Measurements from ENCODE around the gene ACTR1B. TPM values are rescaled to one million over a fixed set of nuclear protein-coding genes. Genes with fewer than 3 reads are reported as not detected.

ACTR1B gene
- total RNA-seq, 1 donor from 2014 or later = 42.9 TPM

DNA sequence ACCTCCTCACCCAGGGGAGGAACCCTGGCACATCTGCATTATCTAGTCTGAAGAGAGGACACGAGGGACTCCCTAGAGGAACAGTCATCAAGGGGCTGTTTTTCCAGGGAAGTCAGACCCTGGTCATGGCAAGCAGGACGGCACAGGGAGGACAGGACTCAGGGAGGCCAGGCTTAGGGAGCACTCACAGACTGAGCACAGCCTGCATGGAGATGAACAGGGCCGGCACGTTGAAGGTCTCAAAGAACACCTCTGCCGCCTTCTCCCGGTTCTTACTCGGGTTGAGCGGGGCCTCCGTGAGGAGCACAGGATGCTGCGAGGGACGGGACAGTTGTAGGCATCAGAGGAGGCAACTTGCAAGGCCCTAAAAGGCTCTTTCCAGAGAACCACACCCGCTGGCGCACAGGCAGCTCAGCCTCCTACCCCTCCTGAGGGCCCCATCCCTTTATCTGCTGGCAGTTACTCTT lies 5.1 kb downstream of the ACTR1B start:
- Mint-ChIP-seq H3K9me3 (peaks cover 13% of the 10 kb centered on the region), H3K4me1 (peaks cover 20% of the 10 kb centered on the region), H3K27me3 (ENCODE audit: insufficient read depth, low read depth) (peaks cover 3% of the 10 kb centered on the region), H3K4me3 (no peak overlapping the region), H3K36me3 (peaks cover 21% of the 10 kb centered on the region), H3K27ac (no peak overlapping the region)
- DNase-seq (ENCODE audit: low spot score) = no peak
- Histone ChIP-seq H3K4me3 (no peak overlapping the region), H3K27me3 (no peaks in the 10 kb centered on the region), H3K9ac (no peak overlapping the region), H3K9me3 (ENCODE audit: low read depth) (no peaks in the 10 kb centered on the region), H3K27ac (no peak overlapping the region), H3K4me1 (peaks cover 17% of the 10 kb centered on the region), H2AFZ (replicated peaks) (no peak overlapping the region), H3K4me2 (no peak overlapping the region), H3K79me2 (ENCODE audit: low read depth) (peaks cover 29% of the 10 kb centered on the region), H3K36me3 (peaks cover 2% of the 10 kb centered on the region), H3F3A (ENCODE audit: low read depth) (peaks cover 17% of the 10 kb centered on the region), H4K20me1 (ENCODE audit: low read depth) (peaks cover 34% of the 10 kb centered on the region)
- TF ChIP-seq, protein P1, sequence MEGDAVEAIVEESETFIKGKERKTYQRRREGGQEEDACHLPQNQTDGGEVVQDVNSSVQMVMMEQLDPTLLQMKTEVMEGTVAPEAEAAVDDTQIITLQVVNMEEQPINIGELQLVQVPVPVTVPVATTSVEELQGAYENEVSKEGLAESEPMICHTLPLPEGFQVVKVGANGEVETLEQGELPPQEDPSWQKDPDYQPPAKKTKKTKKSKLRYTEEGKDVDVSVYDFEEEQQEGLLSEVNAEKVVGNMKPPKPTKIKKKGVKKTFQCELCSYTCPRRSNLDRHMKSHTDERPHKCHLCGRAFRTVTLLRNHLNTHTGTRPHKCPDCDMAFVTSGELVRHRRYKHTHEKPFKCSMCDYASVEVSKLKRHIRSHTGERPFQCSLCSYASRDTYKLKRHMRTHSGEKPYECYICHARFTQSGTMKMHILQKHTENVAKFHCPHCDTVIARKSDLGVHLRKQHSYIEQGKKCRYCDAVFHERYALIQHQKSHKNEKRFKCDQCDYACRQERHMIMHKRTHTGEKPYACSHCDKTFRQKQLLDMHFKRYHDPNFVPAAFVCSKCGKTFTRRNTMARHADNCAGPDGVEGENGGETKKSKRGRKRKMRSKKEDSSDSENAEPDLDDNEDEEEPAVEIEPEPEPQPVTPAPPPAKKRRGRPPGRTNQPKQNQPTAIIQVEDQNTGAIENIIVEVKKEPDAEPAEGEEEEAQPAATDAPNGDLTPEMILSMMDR (IDR thresholded peaks at IDR 0.05) = no peak
- TF ChIP-seq EZH2phosphoT487 (IDR thresholded peaks at IDR 0.05) (no peak), EZH2 (IDR thresholded peaks at IDR 0.05) (no peak)

DNA sequence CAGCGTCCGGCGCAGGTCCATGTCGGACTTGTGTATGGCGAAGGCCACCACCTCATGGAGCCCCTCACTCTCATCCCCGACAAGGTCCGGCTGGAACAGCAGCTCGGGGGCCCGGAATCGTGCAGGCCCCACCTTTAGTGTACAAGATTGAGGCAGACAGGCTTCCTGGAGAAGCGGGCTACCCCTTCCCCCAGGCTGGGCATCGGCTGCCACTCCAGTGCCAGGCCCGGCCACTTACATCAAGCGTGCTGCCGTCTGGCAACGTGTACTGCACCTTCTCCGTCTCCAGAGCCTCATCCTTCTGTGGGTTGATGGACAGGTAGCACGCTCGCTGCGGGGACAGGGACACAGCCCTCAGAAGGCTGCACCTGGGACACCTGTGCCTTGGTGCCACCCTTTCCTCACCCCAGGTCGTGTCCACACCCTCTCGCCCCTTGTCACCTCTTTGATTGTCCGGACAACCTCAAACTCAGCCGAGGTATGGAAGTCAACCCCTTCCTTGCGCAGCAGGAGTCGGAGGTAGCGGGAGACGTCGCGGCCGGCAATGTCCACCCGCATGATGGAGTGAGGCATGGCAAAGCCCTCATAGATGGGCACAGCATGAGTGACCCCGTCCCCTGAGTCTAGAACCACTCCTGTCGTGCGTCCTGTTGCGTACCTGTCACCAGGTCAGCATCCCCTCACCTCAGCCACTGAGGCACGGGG lies 5.7 kb downstream of the ACTR1B start:
- H3K27me3 Mint-ChIP-seq (ENCODE audit: insufficient read depth, low read depth) = peaks cover 4% of the 10 kb centered on the region
- H3K4me3 Mint-ChIP-seq = no peak overlapping the region
- no peak for DNase-seq (ENCODE audit: low spot score)
- peaks cover 20% of the 10 kb centered on the region for H3K4me1 Mint-ChIP-seq
- Histone ChIP-seq H3K27ac (no peak overlapping the region), H3K36me3 (peaks cover 2% of the 10 kb centered on the region), H3K9ac (no peak overlapping the region), H4K20me1 (ENCODE audit: low read depth) (peaks cover 32% of the 10 kb centered on the region), H3K4me1 (peaks cover 17% of the 10 kb centered on the region), H2AFZ (replicated peaks) (no peak overlapping the region), H3K4me2 (no peak overlapping the region), H3K27me3 (no peaks in the 10 kb centered on the region), H3K9me3 (ENCODE audit: low read depth) (no peaks in the 10 kb centered on the region), H3K4me3 (no peak overlapping the region), H3K79me2 (ENCODE audit: low read depth) (peaks cover 28% of the 10 kb centered on the region), H3F3A (ENCODE audit: low read depth) (peaks cover 13% of the 10 kb centered on the region)
- peaks cover 26% of the 10 kb centered on the region for H3K36me3 Mint-ChIP-seq
- H3K9me3 Mint-ChIP-seq = peaks cover 17% of the 10 kb centered on the region
- TF ChIP-seq EZH2phosphoT487 (IDR thresholded peaks at IDR 0.05) (no peak), EZH2 (IDR thresholded peaks at IDR 0.05) (no peak)
- TF ChIP-seq, protein P1 (IDR thresholded peaks at IDR 0.05) = no peak
- no peak overlapping the region for H3K27ac Mint-ChIP-seq

DNA sequence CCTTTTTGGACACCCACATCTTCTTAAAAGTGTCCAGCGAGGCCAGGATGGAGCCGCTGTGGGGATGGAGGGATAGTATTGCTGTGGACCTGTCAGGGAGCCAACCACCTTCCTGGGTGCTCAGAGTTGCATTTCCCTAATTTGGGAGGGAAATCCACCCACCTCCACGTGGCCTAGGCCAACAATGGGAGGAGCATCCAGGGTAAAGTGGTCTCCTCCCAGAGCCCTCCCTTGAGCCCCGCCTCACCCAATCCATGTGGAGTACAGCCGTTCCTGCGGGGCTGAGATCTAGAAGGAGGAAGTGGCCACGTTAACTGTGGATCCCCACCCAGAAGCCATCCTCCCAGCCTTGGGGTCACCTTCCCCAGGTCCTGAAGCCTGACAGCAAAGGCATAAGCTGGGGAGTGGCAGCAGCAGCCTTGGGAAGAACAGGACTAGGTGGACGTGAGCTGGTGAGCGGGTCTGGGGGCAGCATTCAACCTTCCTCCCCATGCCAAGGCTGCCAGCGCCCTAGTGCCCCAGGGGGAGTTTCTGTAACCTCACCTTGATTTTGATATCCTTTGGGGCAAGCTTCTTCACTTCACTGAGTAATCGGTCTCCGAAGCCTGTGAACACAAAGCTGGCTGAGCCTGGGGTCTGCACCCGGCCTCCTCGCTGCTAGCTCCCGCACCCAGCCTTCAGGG lies 6.8 kb downstream of the ACTR1B start:
- DNase-seq (ENCODE audit: low spot score) = no peak
- peaks cover 26% of the 10 kb centered on the region for H3K36me3 Mint-ChIP-seq

More for the DNA sequence above, 6.8 kb downstream of the ACTR1B start:
- TF ChIP-seq, protein P1 (IDR thresholded peaks at IDR 0.05) = no peak
- TF ChIP-seq EZH2 (IDR thresholded peaks at IDR 0.05) (no peak), EZH2phosphoT487 (IDR thresholded peaks at IDR 0.05) (no peak)
- Mint-ChIP-seq H3K27me3 (ENCODE audit: insufficient read depth, low read depth) (peaks cover 6% of the 10 kb centered on the region), H3K4me1 (peaks cover 9% of the 10 kb centered on the region), H3K9me3 (peaks cover 17% of the 10 kb centered on the region), H3K27ac (no peak overlapping the region), H3K4me3 (no peak overlapping the region)
- Histone ChIP-seq H3K9me3 (ENCODE audit: low read depth) (no peaks in the 10 kb centered on the region), H3K79me2 (ENCODE audit: low read depth) (peaks cover 17% of the 10 kb centered on the region), H3K9ac (no peak overlapping the region), H3K27ac (no peak overlapping the region), H3F3A (ENCODE audit: low read depth) (peaks cover 2% of the 10 kb centered on the region), H3K4me1 (peaks cover 10% of the 10 kb centered on the region), H4K20me1 (ENCODE audit: low read depth) (peaks cover 21% of the 10 kb centered on the region), H3K36me3 (peaks cover 2% of the 10 kb centered on the region), H3K4me3 (no peak overlapping the region), H2AFZ (replicated peaks) (no peak overlapping the region), H3K4me2 (no peak overlapping the region), H3K27me3 (no peaks in the 10 kb centered on the region)

All from neural progenitor cell (in vitro differentiated cells).